ENCODE measurements around the gene LRRC55. TPM values are rescaled to one million over a fixed set of nuclear protein-coding genes. Genes with fewer than 3 reads are reported as not detected.

The LRRC55 gene
- not detected for total RNA-seq

GRCh38 chr11:57181678-57182305, at the start of gene LRRC55:
Gene LRRC55 (plus strand): TSS chr11:57181953. CDS start chr11:57182023, 70 bp downstream.
- DNase-seq (no peak), ATAC-seq (ENCODE audit: low read depth) (no peak)
- Mint-ChIP-seq H3K4me1 (no peaks in the 10 kb centered on the region), H3K27me3 (peaks cover 29% of the 10 kb centered on the region), H3K9me3 (no peaks in the 10 kb centered on the region), H3K4me3 (no peak within 1 kb of the TSS), H3K27ac (no peak within 1 kb of the TSS), H3K36me3 (no peaks in the 10 kb centered on the region)
- POLR2A ChIA-PET, result no interaction called here

- peaks cover 3% of the 10 kb centered on the region for H3K27me3 Mint-ChIP-seq
- no peak for ATAC-seq (ENCODE audit: low read depth)
- DNase-seq, result no peak
- no peaks in the 10 kb centered on the region for H3K4me1 Mint-ChIP-seq
- no peaks in the 10 kb centered on the region for H3K36me3 Mint-ChIP-seq
- POLR2A ChIA-PET, result no interaction called here
- H3K27ac Mint-ChIP-seq, result no peak overlapping the region
- H3K4me3 Mint-ChIP-seq, result no peak overlapping the region
- H3K9me3 Mint-ChIP-seq, result no peaks in the 10 kb centered on the region
These were observed 48.3 kb upstream of the LRRC55 start for GRCh38 chr11:57133366-57134038.

- Mint-ChIP-seq H3K4me3 (no peak overlapping the region), H3K36me3 (no peaks in the 10 kb centered on the region), H3K4me1 (no peaks in the 10 kb centered on the region), H3K27ac (no peak overlapping the region), H3K9me3 (no peaks in the 10 kb centered on the region), H3K27me3 (peaks cover 5% of the 10 kb centered on the region)
- ATAC-seq (ENCODE audit: low read depth) (no peak), DNase-seq (no peak)
- POLR2A ChIA-PET, result no interaction called here
These were observed 47.5 kb upstream of the LRRC55 start for GRCh38 chr11:57134284-57134683.

GRCh38 chr11:57135020-57135751, 46.6 kb upstream of the LRRC55 start:
- Mint-ChIP-seq H3K9me3 (no peaks in the 10 kb centered on the region), H3K4me3 (no peak overlapping the region)

GRCh38 chr11:57140568-57140967, 41.2 kb upstream of the LRRC55 start:
- Mint-ChIP-seq H3K4me1 (no peaks in the 10 kb centered on the region), H3K36me3 (no peaks in the 10 kb centered on the region), H3K4me3 (no peak overlapping the region), H3K27me3 (peaks cover 11% of the 10 kb centered on the region), H3K9me3 (no peaks in the 10 kb centered on the region), H3K27ac (no peak overlapping the region)
- ATAC-seq (ENCODE audit: low read depth) (no peak), DNase-seq (no peak)
- POLR2A ChIA-PET, result no interaction called here

More at GRCh38 chr11:57135020-57135751, 46.6 kb upstream of the LRRC55 start:
- Mint-ChIP-seq H3K27me3 (peaks cover 3% of the 10 kb centered on the region), H3K4me1 (no peaks in the 10 kb centered on the region), H3K36me3 (no peaks in the 10 kb centered on the region), H3K27ac (no peak overlapping the region)
- ATAC-seq (ENCODE audit: low read depth), result no peak
- DNase-seq, result no peak
- POLR2A ChIA-PET, result no interaction called here

GRCh38 chr11:57143459-57143858, 38.3 kb upstream of the LRRC55 start:
- POLR2A ChIA-PET, result no interaction called here
- H3K36me3 Mint-ChIP-seq, result no peaks in the 10 kb centered on the region

GRCh38 chr11:57144075-57144474, 37.7 kb upstream of the LRRC55 start:
- DNase-seq, result no peak
- Mint-ChIP-seq H3K4me3 (no peak overlapping the region), H3K4me1 (no peaks in the 10 kb centered on the region), H3K36me3 (no peaks in the 10 kb centered on the region), H3K27me3 (peaks cover 11% of the 10 kb centered on the region), H3K27ac (no peak overlapping the region), H3K9me3 (no peaks in the 10 kb centered on the region)
- POLR2A ChIA-PET, result no interaction called here
- ATAC-seq (ENCODE audit: low read depth), result no peak

More at GRCh38 chr11:57143459-57143858, 38.3 kb upstream of the LRRC55 start:
- H3K27ac Mint-ChIP-seq, result no peak overlapping the region
- no peak for ATAC-seq (ENCODE audit: low read depth)
- no peak overlapping the region for H3K4me3 Mint-ChIP-seq
- peaks cover 12% of the 10 kb centered on the region for H3K27me3 Mint-ChIP-seq
- no peak for DNase-seq
- no peaks in the 10 kb centered on the region for H3K9me3 Mint-ChIP-seq
- H3K4me1 Mint-ChIP-seq, result no peaks in the 10 kb centered on the region

GRCh38 chr11:57144531-57145320, 37.0 kb upstream of the LRRC55 start:
- H3K4me1 Mint-ChIP-seq, result no peaks in the 10 kb centered on the region
- no peaks in the 10 kb centered on the region for H3K9me3 Mint-ChIP-seq
- no peak overlapping the region for H3K27ac Mint-ChIP-seq
- no peak overlapping the region for H3K4me3 Mint-ChIP-seq
- POLR2A ChIA-PET, result no interaction called here
- ATAC-seq (ENCODE audit: low read depth) (no peak), DNase-seq (no peak)
- peaks cover 11% of the 10 kb centered on the region for H3K27me3 Mint-ChIP-seq
- no peaks in the 10 kb centered on the region for H3K36me3 Mint-ChIP-seq

- no peak overlapping the region for H3K27ac Mint-ChIP-seq
- DNase-seq (no peak), ATAC-seq (ENCODE audit: low read depth) (no peak)
- peaks cover 11% of the 10 kb centered on the region for H3K27me3 Mint-ChIP-seq
- H3K4me3 Mint-ChIP-seq, result no peak overlapping the region
- no peaks in the 10 kb centered on the region for H3K9me3 Mint-ChIP-seq
- no peaks in the 10 kb centered on the region for H3K4me1 Mint-ChIP-seq
- POLR2A ChIA-PET, result no interaction called here
- no peaks in the 10 kb centered on the region for H3K36me3 Mint-ChIP-seq
These were observed 35.5 kb upstream of the LRRC55 start for GRCh38 chr11:57146301-57146700.

GRCh38 chr11:57148621-57149020, 33.1 kb upstream of the LRRC55 start:
- ATAC-seq (ENCODE audit: low read depth), result no peak
- Mint-ChIP-seq H3K27ac (no peak overlapping the region), H3K4me1 (no peaks in the 10 kb centered on the region), H3K27me3 (peaks cover 13% of the 10 kb centered on the region), H3K36me3 (no peaks in the 10 kb centered on the region), H3K9me3 (no peaks in the 10 kb centered on the region), H3K4me3 (no peak overlapping the region)
- DNase-seq, result no peak
- POLR2A ChIA-PET, result no interaction called here

- no peak for ATAC-seq (ENCODE audit: low read depth)
- no peaks in the 10 kb centered on the region for H3K4me1 Mint-ChIP-seq
- no peak overlapping the region for H3K27ac Mint-ChIP-seq
- no peak for DNase-seq
- POLR2A ChIA-PET, result no interaction called here
- H3K36me3 Mint-ChIP-seq, result no peaks in the 10 kb centered on the region
- H3K4me3 Mint-ChIP-seq, result no peak overlapping the region
- H3K9me3 Mint-ChIP-seq, result no peaks in the 10 kb centered on the region
- H3K27me3 Mint-ChIP-seq, result peaks cover 9% of the 10 kb centered on the region
These were observed 31.3 kb upstream of the LRRC55 start for GRCh38 chr11:57150454-57150917.

- POLR2A ChIA-PET, result no interaction called here
- Mint-ChIP-seq H3K36me3 (no peaks in the 10 kb centered on the region), H3K9me3 (no peaks in the 10 kb centered on the region), H3K4me3 (no peak overlapping the region), H3K4me1 (no peaks in the 10 kb centered on the region), H3K27ac (no peak overlapping the region), H3K27me3 (peaks cover 15% of the 10 kb centered on the region)
- DNase-seq (no peak), ATAC-seq (ENCODE audit: low read depth) (no peak)
These were observed 29.6 kb upstream of the LRRC55 start for GRCh38 chr11:57152134-57152533.

- H3K4me1 Mint-ChIP-seq, result no peaks in the 10 kb centered on the region
- no peak overlapping the region for H3K4me3 Mint-ChIP-seq
- H3K27me3 Mint-ChIP-seq, result peaks cover 13% of the 10 kb centered on the region
- DNase-seq (no peak), ATAC-seq (ENCODE audit: low read depth) (no peak)
- H3K27ac Mint-ChIP-seq, result no peak overlapping the region
- no peaks in the 10 kb centered on the region for H3K9me3 Mint-ChIP-seq
- POLR2A ChIA-PET, result no interaction called here
- H3K36me3 Mint-ChIP-seq, result no peaks in the 10 kb centered on the region
These were observed 28.3 kb upstream of the LRRC55 start for GRCh38 chr11:57153448-57153847.

Measured in activated naive CD8-positive, alpha-beta T cell treated with anti-CD3 and anti-CD28 coated beads, Interleukin-2, amount 10 ng/mL, durations not matched to agents 7 days and 5 days (primary cell).